Retina (tissue), 1 donor: ENCODE data around the gene TCP11L2.
"Not testable (repeated sequence)": the region's sequence is repeated elsewhere in the genome, so short reads cannot be mapped to it uniquely, and the experiment has no call there.

Experiments used
- DNase-seq: peaks from one replicate; pipeline ENCODE4 v3.0.0-alpha.2; 2016

TCP11L2 gene

GRCh38 chr12:106284358-106285105 is 18.0 kb upstream of the TCP11L2 start:
- peak; percentile 28 for DNase-seq

GRCh38 chr12:106285982-106286381 is 16.6 kb upstream of the TCP11L2 start:
- peak; percentile 48 for DNase-seq

DNA sequence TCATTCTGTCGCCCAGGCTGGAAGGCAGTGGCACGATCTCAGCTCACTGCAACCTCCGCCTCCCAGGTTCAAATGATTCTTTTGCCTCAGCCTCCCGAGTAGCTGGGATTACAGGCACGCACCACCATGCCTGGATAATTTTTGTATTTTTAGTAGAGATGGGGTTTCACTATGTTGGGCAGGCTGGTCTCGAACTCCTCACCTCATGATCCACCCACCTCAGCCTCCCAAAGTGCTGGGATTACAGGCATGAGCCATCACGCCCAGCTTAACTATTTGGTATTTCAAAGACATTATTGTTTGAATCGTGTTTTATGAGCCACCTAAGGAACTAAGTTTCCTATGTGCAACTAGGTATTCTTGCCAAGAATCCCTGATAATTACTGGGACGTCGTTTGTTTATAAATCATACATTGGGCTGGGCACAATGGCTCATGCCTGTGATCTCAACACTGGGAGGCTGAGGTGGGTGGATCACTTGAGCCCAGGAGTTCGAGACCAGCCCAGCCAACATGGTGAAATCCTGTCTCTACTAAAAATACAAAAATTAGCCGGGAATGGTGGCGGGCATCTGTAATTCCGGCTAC is 15.9 kb upstream of the TCP11L2 start:
- not testable (repeated sequence) for DNase-seq

DNA sequence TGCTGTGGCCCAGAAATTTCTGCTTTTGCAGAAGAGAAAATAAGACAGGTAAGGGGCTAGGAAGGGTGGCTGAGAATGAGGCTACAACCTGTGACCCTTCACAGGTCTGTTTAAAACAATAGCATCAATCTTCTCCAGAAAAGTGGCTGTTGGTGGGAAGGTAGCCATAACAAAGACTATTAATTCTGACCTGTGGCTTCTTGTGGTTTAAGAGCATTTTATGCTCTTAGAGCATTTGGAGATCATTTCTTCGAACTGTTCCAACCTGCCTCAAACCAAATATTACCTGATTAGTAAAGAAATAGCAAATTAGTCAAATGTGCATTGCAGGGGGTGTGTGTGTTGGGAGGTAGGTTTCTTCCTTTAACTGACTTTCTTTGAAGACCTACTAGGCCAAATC is 15.2 kb upstream of the TCP11L2 start:
- DNase-seq, result no peak

DNA sequence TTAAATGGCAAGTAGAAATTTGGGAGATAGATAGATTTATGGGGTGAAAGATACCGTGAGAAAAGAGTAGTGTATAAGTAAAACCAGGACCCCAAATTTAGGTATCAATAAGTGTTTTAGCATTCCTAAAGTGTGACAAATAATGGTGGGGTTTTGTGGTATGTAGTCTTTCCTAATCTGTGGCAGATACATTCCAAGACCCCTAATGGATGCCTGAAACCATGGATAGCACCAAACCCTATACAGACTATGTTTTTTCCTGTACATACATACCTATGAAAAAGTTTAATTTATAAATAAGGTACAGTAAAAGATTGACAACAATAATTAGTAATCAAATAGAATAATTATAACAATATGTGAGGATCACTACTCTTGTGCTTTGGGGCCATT is 14.4 kb upstream of the TCP11L2 start:
- no peak for DNase-seq

DNA sequence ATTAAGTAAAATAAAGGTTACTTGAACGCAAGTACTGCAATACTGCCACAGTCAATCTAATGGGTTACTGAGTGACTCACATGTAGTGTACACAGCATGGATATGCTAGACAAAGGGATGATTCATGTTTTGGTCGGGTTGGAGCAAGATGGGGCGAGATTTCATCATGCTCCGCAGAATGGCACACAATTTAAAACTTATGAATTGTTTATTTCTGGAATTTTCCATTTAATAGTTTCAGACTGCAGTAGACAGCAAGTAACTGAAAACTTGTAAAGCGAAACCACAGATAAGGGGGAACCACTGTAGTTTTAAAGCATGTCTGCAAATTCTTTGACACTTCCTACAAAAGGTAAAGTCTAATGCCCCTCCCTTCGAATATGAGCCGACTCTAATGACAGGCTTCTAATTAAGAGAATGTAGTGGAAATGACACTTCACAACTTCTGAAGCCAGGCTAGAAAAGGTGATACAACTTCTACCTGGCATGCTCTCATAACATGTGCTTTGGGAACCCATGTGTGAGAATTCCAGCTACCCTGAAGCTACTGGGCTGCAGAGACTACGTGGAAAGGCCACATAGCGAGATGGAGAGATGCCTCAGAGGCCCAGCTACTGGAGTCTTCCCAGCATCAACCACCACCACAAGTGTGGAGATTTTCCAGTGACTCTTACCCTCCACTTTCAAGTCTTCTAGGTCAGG is 13.9 kb upstream of the TCP11L2 start:
- DNase-seq, result no peak

DNA sequence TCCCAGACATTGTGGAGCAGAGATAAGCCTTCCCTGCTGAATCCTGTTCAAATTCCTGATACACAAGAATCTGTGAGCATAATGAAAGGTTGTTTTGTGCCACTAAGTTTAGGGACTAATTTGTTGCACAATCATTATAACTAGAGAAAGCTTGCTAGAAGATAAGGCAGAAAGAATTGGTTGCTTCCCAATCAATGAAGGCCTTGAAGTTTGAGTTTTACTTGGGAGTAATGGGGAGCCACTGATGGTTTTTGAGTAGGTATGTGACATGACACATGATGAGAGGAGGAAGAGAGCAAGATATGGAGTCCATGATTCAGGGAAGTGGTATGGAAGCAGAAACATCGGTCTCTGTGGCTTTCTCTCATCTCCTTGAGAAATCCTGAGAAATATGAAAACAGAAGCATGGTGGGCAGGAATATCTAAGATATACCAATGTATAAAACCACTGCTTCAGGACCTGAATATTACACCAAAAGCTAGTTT is 13.3 kb upstream of the TCP11L2 start:
- no peak for DNase-seq

DNA sequence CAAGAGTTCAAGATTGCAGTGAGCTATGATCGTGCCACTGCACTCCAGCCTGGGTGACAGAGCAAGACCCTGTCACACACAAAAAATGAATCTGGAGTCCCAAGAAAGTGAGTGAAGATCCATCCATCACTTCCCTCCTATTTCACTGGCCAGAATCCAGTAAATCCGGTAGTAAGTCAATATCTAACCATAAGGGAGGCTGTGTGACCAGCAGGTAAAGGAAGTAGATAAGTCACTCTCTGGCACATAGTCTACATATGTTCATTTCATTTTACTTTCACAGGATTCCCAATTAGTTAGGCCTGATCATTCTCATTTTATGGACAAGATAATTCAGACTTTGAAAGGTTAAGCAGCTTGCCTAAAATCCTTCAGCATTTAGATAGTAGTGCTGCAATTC is 11.9 kb upstream of the TCP11L2 start:
- DNase-seq, result no peak

DNA sequence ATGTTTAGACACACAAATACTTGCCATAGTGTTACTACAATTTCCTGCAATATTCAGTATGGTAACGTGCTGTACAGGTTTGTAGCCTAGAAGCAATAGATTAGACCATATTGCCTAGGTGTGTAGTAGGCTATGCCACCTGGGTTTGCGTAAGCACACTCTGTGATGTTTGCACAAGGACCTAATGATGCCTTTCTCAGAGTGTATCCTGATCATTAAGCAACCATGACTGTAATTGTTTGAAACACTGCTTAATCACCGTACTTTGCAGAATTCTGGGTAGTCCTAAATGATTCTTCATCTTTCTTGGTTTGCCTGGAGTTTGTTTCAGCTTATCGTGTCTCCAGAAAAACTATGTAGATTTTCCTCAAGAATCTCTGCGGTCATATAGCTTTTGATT is 11.2 kb upstream of the TCP11L2 start:
- no peak for DNase-seq

DNA sequence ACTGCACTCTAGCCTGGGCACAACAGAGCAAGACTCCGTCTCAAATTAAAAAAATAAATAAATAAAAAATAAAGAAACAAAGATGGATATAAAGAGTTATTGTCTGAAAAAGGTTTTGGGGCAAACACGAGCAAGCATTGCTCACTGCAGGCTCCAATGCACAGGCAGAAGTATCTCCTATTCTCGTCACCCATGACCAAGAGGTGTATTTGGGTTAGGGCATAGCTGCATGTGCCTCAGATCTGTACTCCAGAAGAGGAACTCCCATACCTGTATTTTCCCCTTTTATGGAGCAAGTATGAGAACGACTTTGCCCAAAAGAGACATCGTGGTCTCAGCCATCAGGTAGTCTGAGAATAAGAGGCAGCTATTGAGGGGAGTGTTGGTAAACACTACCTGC is 10.2 kb upstream of the TCP11L2 start:
- DNase-seq, result no peak

GRCh38 chr12:106296179-106296877 is 6.2 kb upstream of the TCP11L2 start:
- DNase-seq, result no peak

DNA sequence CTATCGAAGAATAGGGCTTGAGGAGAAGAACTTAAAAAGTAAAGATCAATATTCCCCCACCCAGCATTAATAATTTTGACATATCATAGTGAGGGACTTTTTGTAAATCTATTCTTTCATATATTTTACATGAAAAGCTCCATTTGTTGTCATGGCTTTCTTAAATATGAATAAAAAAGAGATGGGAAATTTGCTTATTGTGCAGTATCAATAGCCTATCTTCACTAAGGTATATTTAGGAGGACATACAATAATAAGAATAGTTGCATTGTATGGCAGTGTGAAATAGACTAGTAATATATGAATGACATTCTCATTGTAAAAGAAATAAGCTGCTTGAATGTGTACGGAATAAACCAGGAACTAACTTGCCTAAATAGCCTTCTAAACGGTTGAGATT is 5.5 kb upstream of the TCP11L2 start:
- DNase-seq, result no peak

DNA sequence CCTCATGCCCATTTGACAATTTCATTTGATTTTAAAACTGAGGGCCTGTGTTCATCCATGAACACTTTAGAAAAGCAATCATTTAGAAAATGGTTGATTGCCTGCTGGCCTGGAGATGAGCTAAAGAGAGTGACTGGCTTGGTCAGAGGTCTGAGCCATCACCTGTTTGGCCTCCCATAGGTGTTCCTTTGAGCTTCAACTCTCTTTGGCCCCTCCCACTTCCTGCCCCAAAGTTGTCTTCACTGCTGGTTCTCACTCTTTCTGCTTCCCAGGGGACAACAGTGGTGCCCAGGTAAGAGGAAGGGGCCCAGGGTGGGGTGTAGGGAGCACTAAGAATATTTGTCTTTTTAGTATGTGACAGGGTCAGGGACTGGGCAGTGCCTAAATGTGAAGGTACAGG is 4.9 kb upstream of the TCP11L2 start:
- no peak for DNase-seq

GRCh38 chr12:106299202-106299774 is 3.2 kb upstream of the TCP11L2 start:
- DNase-seq, result no peak

DNA sequence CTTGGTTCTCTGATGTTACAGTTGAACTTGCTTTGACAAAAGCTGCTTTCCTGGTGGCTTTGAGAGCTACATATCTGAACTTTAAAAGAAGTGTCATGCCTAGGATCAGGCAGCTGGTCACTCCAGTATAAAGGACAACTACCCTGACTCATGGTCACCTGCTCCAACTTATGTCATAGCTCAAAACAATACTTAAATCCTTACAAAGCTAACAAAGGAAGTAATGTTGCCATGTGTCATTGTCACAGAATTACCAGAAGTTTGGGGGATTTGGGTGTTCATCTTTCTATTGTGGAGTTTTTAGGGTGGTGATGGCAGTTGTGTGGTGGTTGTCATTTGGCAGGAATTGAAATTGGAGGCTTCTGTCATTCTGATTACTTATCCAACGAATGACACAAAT is 1.8 kb upstream of the TCP11L2 start:
- no peak for DNase-seq

DNA sequence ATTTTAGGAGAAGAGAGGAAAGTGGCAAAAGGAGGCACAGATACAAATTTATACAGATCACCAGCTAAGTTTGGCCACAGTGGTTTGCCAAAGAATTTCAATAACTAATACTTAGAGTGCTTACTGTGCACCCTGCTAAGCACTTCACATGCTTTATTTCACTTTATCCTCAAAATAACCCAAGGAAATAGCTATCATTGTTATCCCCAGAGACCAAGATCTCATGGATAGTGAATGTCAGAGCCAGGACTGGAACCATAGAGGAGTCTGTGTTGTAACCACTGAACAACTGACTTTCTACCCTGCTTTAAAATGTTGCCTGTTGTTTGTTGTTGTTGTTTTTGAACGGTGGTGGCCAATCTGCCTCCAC is 1.3 kb upstream of the TCP11L2 start:
- DNase-seq, result no peak

DNA sequence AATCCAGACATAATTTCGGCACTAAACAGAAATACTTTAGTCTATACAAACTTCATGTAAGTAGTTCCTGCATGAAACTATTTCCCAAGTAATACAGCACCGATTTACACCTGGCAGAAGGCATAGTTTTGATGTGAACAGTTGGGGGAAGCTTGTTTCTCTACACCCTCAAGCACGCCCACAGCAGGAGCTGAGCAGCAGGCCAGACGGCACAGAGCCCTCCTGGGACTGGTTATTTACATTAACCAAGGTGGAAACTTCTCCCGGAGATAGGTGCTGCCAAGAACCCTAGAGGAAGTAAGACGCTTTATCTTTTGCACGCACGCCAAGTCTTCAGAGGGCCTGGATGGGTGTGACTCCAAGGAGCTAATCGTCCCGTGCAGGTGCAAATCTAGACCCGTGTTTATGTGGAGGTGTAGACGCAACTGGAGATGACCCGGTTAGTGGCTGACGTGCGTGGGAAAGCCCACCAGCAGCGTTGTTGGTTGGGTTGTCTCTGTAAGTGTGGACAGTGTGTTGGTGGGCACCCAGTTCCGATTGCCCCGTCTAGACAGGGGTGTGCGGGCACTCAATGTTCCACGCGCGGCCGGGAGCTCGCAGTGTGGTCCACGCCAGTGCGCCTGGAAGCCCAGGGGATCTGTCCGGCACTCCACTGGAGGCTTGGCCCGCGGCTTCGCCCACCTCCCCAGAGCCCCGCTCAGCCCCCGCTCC is 767 bp upstream of the TCP11L2 start:
- DNase-seq, result peak; percentile 69

GRCh38 chr12:106303202-106303820 is 778 bp downstream of the TCP11L2 start:
- DNase-seq, result peak; percentile 82

DNA sequence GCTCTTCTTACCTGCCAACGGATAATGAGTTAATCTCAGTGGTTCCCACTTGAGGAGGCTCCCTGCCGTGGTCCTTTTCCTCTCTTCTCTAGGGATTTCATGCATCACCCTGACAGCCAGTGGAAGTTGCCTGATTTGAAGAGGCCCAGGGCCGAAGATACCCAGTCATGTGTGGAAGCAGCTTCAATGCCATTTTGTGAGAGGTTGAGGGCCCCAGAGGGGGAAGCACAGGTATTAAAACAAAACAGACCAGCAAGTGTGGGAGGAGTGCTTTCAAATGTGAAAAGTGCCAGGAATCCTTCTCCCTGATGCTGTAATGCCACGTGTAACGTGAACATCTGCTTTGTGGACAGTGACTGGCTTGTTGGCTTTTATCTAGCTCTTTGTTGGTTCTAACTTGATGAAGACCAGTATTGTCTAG is 1.5 kb downstream of the TCP11L2 start:
- peak; percentile 25 for DNase-seq

GRCh38 chr12:106304797-106305196 is 2.3 kb downstream of the TCP11L2 start:
- DNase-seq, result no peak

DNA sequence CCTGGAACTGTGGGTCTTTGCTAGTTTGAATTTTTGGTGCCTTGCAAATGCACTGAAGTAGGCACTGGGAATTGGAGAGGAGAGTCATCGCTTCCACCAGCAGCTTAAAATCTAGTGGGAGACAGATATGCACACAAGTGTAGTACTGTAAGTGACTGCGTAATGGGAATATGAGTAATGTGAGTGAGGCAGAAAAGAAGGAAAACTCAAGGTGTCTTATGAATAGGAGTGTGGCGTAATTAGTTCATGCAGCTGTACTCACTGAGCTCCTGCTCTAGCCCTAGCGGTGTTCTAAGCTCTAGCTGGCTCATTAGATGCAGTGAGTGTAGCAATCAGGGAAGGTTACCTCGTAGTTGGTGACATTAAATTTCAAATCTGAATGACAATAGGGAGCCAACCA is 2.8 kb downstream of the TCP11L2 start:
- no peak for DNase-seq

DNA sequence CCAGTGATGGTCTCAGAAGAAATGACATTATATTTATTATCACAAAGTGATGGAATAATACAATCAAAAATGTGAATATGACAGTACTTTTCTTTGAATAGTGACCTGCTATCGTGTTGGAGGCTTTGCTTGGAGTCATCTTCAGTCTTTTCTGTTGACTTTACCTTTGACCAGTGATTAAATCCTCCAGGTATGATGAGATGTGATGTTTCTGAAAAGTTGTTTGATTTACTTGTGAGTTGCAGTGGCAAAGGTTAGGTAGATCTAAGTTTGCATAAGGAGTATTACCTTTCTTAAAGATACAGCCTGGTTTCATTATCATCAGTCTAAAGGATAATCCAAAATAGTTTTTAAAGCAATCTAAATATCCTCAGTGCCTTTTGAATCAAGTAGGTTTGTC is 4.6 kb downstream of the TCP11L2 start:
- no peak for DNase-seq
